Measurements from ENCODE around the gene FMO3. TPM values are rescaled to one million over a fixed set of nuclear protein-coding genes. Genes with fewer than 3 reads are reported as not detected.

FMO3 gene
- total and polyA plus RNA-seq, 2 donors (not counting 1 experiment from before 2014, with no cell fraction given) = 76.3 to 148 TPM

GRCh38 chr1:171140956-171141687 is 50.4 kb downstream of the FMO3 start:
- Histone ChIP-seq H3K27me3 (ENCODE audit: control insufficient read depth, insufficient read depth, low read length) (no peaks in the 10 kb centered on the region), H3K79me2 (ENCODE audit: control insufficient read depth, insufficient read depth, low read length) (no peaks in the 10 kb centered on the region), H3K4me3 (replicated peaks in 1 of 4; ENCODE audit: control extremely low read depth in 1 of 4, insufficient read depth in 1 of 4, low read depth in 3 of 4, low read length in 4 of 4) (no peak overlapping the region), H3K4me2 (ENCODE audit: extremely low read depth, insufficient read depth, low read length) (peak overlapping the region; percentile 15), H2AFZ (ENCODE audit: low read length) (no peak overlapping the region), H3K27ac (ENCODE audit: insufficient read depth, low read length) (peak overlapping the region; percentile 80), H3K36me3 (ENCODE audit: control insufficient read depth, insufficient read depth, low read length) (no peaks in the 10 kb centered on the region), H3K9ac (ENCODE audit: insufficient read depth, low read length) (no peak overlapping the region), H3K9me3 (ENCODE audit: control insufficient read depth, insufficient read depth, low read depth, low read length) (no peaks in the 10 kb centered on the region), H3K4me1 (ENCODE audit: control insufficient read depth, extremely low read depth, insufficient read depth, low read length) (peaks cover 20% of the 10 kb centered on the region), H4K20me1 (ENCODE audit: control insufficient read depth, extremely low read depth, insufficient read depth, low read length) (no peaks in the 10 kb centered on the region)
- DNase-seq (ENCODE audit: low read depth in 2 of 2) = peak in 1 of 2 donors; percentile 27
- TF ChIP-seq EZH2 (IDR thresholded peaks at IDR 0.05; ENCODE audit: low read length, missing control alignments) (no peak), CTCF (conservative IDR thresholded peaks at IDR 0.05 in 1 of 2, IDR thresholded peaks at IDR 0.05 in 1 of 2; ENCODE audit: low read depth in 1 of 2, low read length in 2 of 2) (no peak)

- no peak overlapping the region for H3K9ac ChIP-seq (ENCODE audit: insufficient read depth, low read length)
- no peaks in the 10 kb centered on the region for H4K20me1 ChIP-seq (ENCODE audit: control insufficient read depth, extremely low read depth, insufficient read depth, low read length)
- DNase-seq (ENCODE audit: low read depth in 2 of 2) = peak; percentile 87 to 100
- no peak overlapping the region for H2AFZ ChIP-seq (ENCODE audit: low read length)
- H3K4me3 ChIP-seq (replicated peaks in 1 of 4; ENCODE audit: control extremely low read depth in 1 of 4, insufficient read depth in 1 of 4, low read depth in 3 of 4, low read length in 4 of 4) = peak overlapping the region in 2 of 4 experiments; percentile 10 to 12
- no peaks in the 10 kb centered on the region for H3K27me3 ChIP-seq (ENCODE audit: control insufficient read depth, insufficient read depth, low read length)
- H3K36me3 ChIP-seq (ENCODE audit: control insufficient read depth, insufficient read depth, low read length) = no peaks in the 10 kb centered on the region
- peak overlapping the region; percentile 80 for H3K27ac ChIP-seq (ENCODE audit: insufficient read depth, low read length)
- H3K79me2 ChIP-seq (ENCODE audit: control insufficient read depth, insufficient read depth, low read length) = no peaks in the 10 kb centered on the region
- H3K4me1 ChIP-seq (ENCODE audit: control insufficient read depth, extremely low read depth, insufficient read depth, low read length) = peaks cover 20% of the 10 kb centered on the region
- TF ChIP-seq EZH2 (IDR thresholded peaks at IDR 0.05; ENCODE audit: low read length, missing control alignments) = no peak
- TF ChIP-seq CTCF (conservative IDR thresholded peaks at IDR 0.05 in 1 of 2, IDR thresholded peaks at IDR 0.05 in 1 of 2; ENCODE audit: low read depth in 1 of 2, low read length in 2 of 2) = peak; percentile 44 to 58
- no peaks in the 10 kb centered on the region for H3K9me3 ChIP-seq (ENCODE audit: control insufficient read depth, insufficient read depth, low read depth, low read length)
- peak overlapping the region; percentile 17 for H3K4me2 ChIP-seq (ENCODE audit: extremely low read depth, insufficient read depth, low read length)
These were observed 51.1 kb downstream of the FMO3 start for GRCh38 chr1:171141688-171142415.
